Loucy (cell line): ENCODE data around the gene ANK3.

Experiments used
- H2AFZ ChIP-seq: fragments of 200-600 bp; sonication (generic); 2 replicates; pipeline ENCODE4 v1.6.0; 2016; ENCODE audit warnings: antibody characterized with exemption, mild to moderate bottlenecking, low read length, moderate library complexity
- H3F3A ChIP-seq: fragments of 200-600 bp; 2 replicates; pipeline ENCODE4 v1.6.0; 2016; ENCODE audit warnings: antibody characterized with exemption, low read depth, mild to moderate bottlenecking
- H3K27me3 ChIP-seq: fragments of 200-600 bp; sonication (generic); 2 replicates; pipeline ENCODE4 v1.6.1; 2014; ENCODE audit warnings: low read length, mild to moderate bottlenecking; ENCODE audit not compliant: insufficient read depth, poor library complexity, severe bottlenecking
- H3K36me3 ChIP-seq: fragments of 200-600 bp; sonication (generic); 2 replicates; pipeline ENCODE4 v1.6.1; 2016; ENCODE audit warnings: low read length; ENCODE audit not compliant: insufficient read depth
- H3K4me1 ChIP-seq: fragments of 200-600 bp; sonication (generic); 2 replicates; pipeline ENCODE4 v1.5.1; 2014; ENCODE audit warnings: low read length, mild to moderate bottlenecking; ENCODE audit not compliant: insufficient read depth, poor library complexity, severe bottlenecking
- H3K4me2 ChIP-seq: fragments of 200-600 bp; sonication (generic); 2 replicates; pipeline ENCODE4 v1.6.0; 2014; ENCODE audit warnings: antibody characterized with exemption, low read length, low read depth, mild to moderate bottlenecking; ENCODE audit not compliant: poor library complexity, severe bottlenecking
- H3K4me3 ChIP-seq: fragments of 200-600 bp; sonication (generic); 2 replicates; pipeline ENCODE4 v1.5.1; 2014; ENCODE audit warnings: low read length, mild to moderate bottlenecking, mixed read lengths; ENCODE audit not compliant: poor library complexity, severe bottlenecking
- H3K79me2 ChIP-seq: fragments of 200-600 bp; sonication (generic); 2 replicates; pipeline ENCODE4 v1.6.1; 2014; ENCODE audit warnings: low read length; ENCODE audit not compliant: insufficient read depth
- H3K9ac ChIP-seq: fragments of 200-600 bp; sonication (generic); 2 replicates; pipeline ENCODE4 v1.6.0; 2014; ENCODE audit warnings: mild to moderate bottlenecking, low read depth, low read length, moderate library complexity; ENCODE audit not compliant: poor library complexity, severe bottlenecking
- H3K9me2 ChIP-seq: fragments of 200-600 bp; sonication (generic); replicated peaks from 2 replicates; pipeline ENCODE4 v1.6.1; 2016; ENCODE audit warnings: low read depth, low read length, mixed read lengths
- H3K9me3 ChIP-seq: fragments of 200-600 bp; sonication (generic); 2 replicates; pipeline ENCODE4 v1.6.1; 2014; ENCODE audit warnings: mild to moderate bottlenecking, antibody characterized with exemption, low read length, low read depth; ENCODE audit not compliant: insufficient read depth
- H4K20me1 ChIP-seq: fragments of 200-600 bp; sonication (generic); 2 replicates; pipeline ENCODE4 v1.6.0; 2014; ENCODE audit warnings: antibody characterized with exemption, low read length, mild to moderate bottlenecking; ENCODE audit not compliant: insufficient read depth, poor library complexity, severe bottlenecking
- EZH2phosphoT487 ChIP-seq: fragments of 200-600 bp; IDR thresholded peaks from 2 replicates; pipeline ENCODE4 v1.6.1; 2018; ENCODE audit warnings: antibody characterized with exemption, mild to moderate bottlenecking, moderate library complexity, borderline replicate concordance
- TF ChIP-seq, protein P1 (sequence below): fragments of 200-600 bp; sonication (generic); conservative IDR thresholded peaks from 2 replicates; pipeline ENCODE4 v1.5.1; 2014; ENCODE audit warnings: mild to moderate bottlenecking, antibody characterized with exemption, low read length

The ANK3 gene

DNA sequence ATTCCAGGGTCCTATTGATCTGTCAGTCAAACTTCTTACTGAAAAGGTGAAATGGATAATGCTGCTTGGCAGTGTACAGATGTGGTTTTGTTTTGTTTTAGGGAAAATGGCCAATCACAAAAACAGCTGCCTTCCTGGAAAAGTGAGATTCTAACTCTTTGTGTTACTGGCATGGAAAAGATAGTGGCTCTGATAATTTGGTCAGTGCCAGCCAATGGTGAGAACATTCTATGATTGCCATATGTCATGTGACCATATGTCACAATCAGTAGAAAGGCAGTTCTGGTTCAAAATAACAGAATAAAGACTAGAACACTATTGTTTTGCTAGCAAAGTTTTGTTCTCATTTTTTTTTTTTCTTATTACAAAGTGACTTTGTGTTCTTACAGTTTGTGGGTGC is 344.1 kb downstream of the ANK3 start:
- Histone ChIP-seq H3K36me3 (no peaks in the 10 kb centered on the region), H3K4me2 (no peak overlapping the region), H4K20me1 (no peaks in the 10 kb centered on the region), H3F3A (no peaks in the 10 kb centered on the region), H3K79me2 (no peaks in the 10 kb centered on the region), H3K27me3 (no peaks in the 10 kb centered on the region), H2AFZ (no peak overlapping the region), H3K9me3 (no peaks in the 10 kb centered on the region), H3K4me3 (no peak overlapping the region), H3K9ac (no peak overlapping the region), H3K4me1 (no peaks in the 10 kb centered on the region), H3K9me2 (no peaks in the 10 kb centered on the region)
- TF ChIP-seq, protein P1, sequence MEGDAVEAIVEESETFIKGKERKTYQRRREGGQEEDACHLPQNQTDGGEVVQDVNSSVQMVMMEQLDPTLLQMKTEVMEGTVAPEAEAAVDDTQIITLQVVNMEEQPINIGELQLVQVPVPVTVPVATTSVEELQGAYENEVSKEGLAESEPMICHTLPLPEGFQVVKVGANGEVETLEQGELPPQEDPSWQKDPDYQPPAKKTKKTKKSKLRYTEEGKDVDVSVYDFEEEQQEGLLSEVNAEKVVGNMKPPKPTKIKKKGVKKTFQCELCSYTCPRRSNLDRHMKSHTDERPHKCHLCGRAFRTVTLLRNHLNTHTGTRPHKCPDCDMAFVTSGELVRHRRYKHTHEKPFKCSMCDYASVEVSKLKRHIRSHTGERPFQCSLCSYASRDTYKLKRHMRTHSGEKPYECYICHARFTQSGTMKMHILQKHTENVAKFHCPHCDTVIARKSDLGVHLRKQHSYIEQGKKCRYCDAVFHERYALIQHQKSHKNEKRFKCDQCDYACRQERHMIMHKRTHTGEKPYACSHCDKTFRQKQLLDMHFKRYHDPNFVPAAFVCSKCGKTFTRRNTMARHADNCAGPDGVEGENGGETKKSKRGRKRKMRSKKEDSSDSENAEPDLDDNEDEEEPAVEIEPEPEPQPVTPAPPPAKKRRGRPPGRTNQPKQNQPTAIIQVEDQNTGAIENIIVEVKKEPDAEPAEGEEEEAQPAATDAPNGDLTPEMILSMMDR = no peak
- TF ChIP-seq EZH2phosphoT487 = no peak

GRCh38 chr10:60044971-60045370 is 344.7 kb downstream of the ANK3 start:
- no peaks in the 10 kb centered on the region for H3K79me2 ChIP-seq
- no peaks in the 10 kb centered on the region for H3K9me2 ChIP-seq
- H3K27me3 ChIP-seq = no peaks in the 10 kb centered on the region
- TF ChIP-seq EZH2phosphoT487 = no peak
- no peaks in the 10 kb centered on the region for H3K9me3 ChIP-seq
- H3K4me3 ChIP-seq = no peak overlapping the region
- no peak overlapping the region for H3K4me2 ChIP-seq
- H4K20me1 ChIP-seq = no peaks in the 10 kb centered on the region
- H3F3A ChIP-seq = no peaks in the 10 kb centered on the region
- H2AFZ ChIP-seq = no peak overlapping the region
- no peak overlapping the region for H3K9ac ChIP-seq
- no peaks in the 10 kb centered on the region for H3K36me3 ChIP-seq
- H3K4me1 ChIP-seq = no peaks in the 10 kb centered on the region

DNA sequence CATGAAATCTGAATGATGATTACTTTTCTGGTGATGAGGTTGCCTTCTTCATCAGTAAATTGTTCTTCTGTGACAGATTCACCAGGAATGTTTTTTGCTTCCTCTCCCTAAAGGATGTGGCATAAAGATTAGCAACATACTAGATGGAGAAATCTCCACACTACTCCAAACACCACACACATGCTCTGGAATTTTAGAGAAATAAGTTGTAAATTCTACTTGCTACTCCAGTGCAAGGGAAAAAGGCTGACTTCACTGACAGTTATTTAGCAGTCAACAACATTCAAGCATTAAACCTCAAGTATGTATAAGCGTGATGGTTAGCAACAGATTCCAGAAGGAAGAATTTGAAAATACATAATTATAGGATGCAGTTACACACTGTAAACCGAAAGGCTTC is 345.4 kb downstream of the ANK3 start:
- H3K4me2 ChIP-seq = no peak overlapping the region
- no peaks in the 10 kb centered on the region for H3K4me1 ChIP-seq
- H3K9ac ChIP-seq = no peak overlapping the region
- no peak for TF ChIP-seq EZH2phosphoT487
- TF ChIP-seq, protein P1 = no peak
- H3K9me2 ChIP-seq = no peaks in the 10 kb centered on the region
- H3K36me3 ChIP-seq = no peaks in the 10 kb centered on the region
- H3K4me3 ChIP-seq = no peak overlapping the region
- no peaks in the 10 kb centered on the region for H3K79me2 ChIP-seq
- H3K9me3 ChIP-seq = no peaks in the 10 kb centered on the region
- no peak overlapping the region for H2AFZ ChIP-seq
- H4K20me1 ChIP-seq = no peaks in the 10 kb centered on the region
- no peaks in the 10 kb centered on the region for H3K27me3 ChIP-seq
- no peaks in the 10 kb centered on the region for H3F3A ChIP-seq

DNA sequence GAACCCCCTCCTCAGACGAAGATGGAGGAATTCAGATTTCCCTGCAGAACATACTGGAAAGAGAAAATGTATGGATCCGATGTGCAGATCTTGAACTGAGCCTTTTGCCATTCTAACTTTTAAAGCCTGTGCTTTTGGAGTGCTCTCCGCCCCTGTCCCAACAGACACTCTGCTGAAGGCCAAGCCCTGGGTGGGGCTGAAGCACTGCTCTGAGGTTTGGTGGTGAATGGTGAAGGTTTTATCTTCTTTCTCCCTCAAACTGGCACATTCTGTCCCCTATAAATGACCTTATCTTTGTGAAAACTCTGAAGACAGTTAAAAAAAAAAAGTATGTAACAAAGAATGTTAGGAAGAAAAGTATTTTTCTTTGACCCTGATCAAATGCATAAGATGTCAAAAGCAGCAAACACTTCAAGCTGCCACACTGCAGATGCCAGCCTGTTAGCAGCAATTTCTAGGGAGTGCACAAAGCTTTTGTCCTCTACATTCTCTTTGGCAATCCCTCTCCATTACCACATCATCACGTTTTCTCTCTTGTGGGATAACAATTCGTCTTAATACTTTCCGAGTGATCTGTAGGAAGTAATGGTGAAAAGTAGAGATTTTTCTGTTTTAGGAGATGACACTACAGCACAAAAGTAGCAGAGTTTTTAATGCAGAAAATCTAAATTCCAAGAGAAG is 346.0 kb downstream of the ANK3 start:
- H3K27me3 ChIP-seq = no peaks in the 10 kb centered on the region
- H3K4me1 ChIP-seq = no peaks in the 10 kb centered on the region
- H3K9me2 ChIP-seq = no peaks in the 10 kb centered on the region
- TF ChIP-seq, protein P1 = no peak
- no peak for TF ChIP-seq EZH2phosphoT487
- H3K9me3 ChIP-seq = no peaks in the 10 kb centered on the region
- no peak overlapping the region for H3K4me3 ChIP-seq
- H3K79me2 ChIP-seq = no peaks in the 10 kb centered on the region
- no peak overlapping the region for H2AFZ ChIP-seq
- no peak overlapping the region for H3K4me2 ChIP-seq
- no peak overlapping the region for H3K9ac ChIP-seq
- no peaks in the 10 kb centered on the region for H3F3A ChIP-seq
- H4K20me1 ChIP-seq = no peaks in the 10 kb centered on the region
- H3K36me3 ChIP-seq = no peaks in the 10 kb centered on the region
